Tibial nerve (tissue), 3 donors: ENCODE measurements around the gene ADAMTS18.

Experiments used
- CTCF ChIP-seq, 5 experiments: fragments of 200-600 bp in 3 of 5; fragments of 450-650 bp in 2 of 5; sonication (generic) in 3 of 5; IDR thresholded peaks; one replicate each; pipeline ENCODE4 v1.5.1; 2016 to 2019; ENCODE audit warnings: antibody characterized with exemption in 5 of 5, mild to moderate bottlenecking in 3 of 5, moderate library complexity in 2 of 5
- POLR2A ChIP-seq, 2 donors: fragments of 450-650 bp; IDR thresholded peaks; one replicate each; pipeline ENCODE4 v1.6.1; 2017; ENCODE audit warnings: antibody characterized with exemption in 2 of 2, mild to moderate bottlenecking in 2 of 2, moderate library complexity in 2 of 2

GRCh38 chr16:77306075-77306474, 128.8 kb downstream of the ADAMTS18 start:
- TF ChIP-seq POLR2A (IDR thresholded peaks at IDR 0.05) (no peak), CTCF (IDR thresholded peaks at IDR 0.05) (no peak)
